Mesenteric fat pad (tissue), 1 donor: ENCODE data around the gene NINJ1. TPM values are rescaled to one million over a fixed set of nuclear protein-coding genes. Genes with fewer than 3 reads are reported as not detected.

Source experiments
- DNase-seq: peaks from one replicate; pipeline ENCODE4 v3.0.0-alpha.2; 2020; ENCODE audit warnings: low spot score
- total RNA-seq: library from RNA; stranded (reverse); fragmentation: NEBNext Ultra II Directional; extraction: Animal tissue kit (Norgen Biotek cat#: 25700); gene quantifications from one replicate; pipeline ENCODE4 v1.2.1, GENCODE V29; 2021
- donor health status: DM: yes; HTN: yes; CAD: no.

NINJ1 gene
- total RNA-seq, 1 donor from 2014 or later: 58.8 TPM

DNA sequence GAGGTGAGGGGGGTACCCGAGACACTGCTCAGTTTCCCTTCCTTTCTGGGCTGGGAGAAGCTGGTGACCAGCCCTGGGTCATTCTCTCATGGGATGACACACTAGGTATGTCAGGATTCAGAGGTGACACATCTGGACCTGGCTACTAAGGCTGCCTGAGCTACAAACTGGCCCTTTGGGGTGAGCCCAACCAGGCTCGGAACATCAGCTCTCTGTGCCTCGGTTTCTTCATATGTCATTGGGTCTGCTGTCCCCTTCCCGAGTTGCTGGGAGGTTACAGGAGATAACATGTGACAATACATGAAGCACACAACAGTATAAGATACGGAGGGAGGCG lies 26.3 kb downstream of the NINJ1 start:
- no peak for DNase-seq

DNA sequence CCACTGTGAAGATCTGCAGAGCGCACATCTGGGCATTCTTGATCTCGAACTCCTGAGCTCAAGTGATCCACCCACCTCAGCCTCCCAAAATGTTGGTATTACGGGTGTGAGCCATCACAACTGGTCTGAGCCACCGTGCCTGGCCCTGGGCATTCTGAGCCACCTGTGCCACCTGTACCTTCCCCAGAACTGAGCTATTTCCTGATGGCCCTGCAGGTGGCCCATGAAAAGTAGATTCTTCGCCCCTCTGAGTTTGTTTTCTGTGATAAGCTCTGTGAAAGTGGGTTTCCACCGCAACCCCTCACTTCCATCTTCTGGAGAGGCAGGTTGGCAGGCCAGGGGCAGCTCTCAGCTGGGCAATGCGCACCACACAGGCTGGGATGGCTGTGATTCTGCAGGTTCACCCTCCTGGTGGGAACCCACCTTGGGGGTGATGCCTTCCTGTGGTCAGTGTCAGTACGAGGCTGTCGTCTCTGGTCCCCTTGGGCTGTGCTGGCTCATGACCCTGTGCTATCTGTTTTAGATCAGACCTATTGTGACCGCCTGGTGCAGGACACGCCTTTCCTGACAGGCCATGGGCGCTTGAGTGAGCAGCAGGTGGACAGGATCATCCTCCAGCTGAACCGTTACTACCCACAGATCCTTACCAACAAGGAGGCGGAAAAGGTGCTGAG lies 26.8 kb downstream of the NINJ1 start:
- DNase-seq: peak; percentile 71

DNA sequence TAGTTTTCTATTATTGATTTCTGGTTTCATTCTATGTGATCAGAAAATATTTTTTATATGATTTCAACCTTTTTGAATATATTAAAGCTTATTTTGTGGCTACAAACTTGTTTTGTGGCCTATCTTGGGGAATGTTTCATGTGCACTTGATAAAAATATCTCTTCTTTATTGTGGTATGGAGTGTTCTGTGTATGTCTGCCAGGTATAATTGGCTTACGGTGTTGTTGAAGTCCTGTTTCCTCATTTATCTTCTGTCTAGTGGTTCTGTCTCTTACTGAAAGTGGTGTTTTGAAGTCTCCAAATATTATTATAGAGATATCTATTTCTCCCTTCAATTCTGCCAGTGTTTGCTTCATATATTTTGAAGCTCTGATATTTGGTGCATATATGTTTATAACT lies 28.4 kb downstream of the NINJ1 start:
- DNase-seq: no peak

DNA sequence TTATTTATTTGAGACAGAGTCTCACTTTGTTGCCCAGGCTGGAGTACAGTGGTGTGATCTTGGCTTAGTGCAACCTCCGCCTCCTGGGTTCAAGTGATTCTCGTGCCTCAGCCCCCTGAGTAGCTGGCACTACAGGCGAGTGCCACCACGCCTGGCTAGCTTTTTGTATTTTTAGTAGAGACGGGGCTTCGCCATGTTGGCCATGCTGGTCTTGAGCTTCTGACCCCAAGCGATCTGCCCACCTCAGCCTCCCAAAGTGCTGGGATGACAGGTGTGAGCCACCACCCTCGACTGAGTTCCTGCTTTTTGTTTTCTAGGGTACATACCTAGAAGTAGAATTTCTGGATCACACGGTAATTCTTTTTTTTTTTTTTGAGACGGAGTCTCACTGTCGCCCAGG lies 33.0 kb downstream of the NINJ1 start:
- peak; percentile 64 for DNase-seq

DNA sequence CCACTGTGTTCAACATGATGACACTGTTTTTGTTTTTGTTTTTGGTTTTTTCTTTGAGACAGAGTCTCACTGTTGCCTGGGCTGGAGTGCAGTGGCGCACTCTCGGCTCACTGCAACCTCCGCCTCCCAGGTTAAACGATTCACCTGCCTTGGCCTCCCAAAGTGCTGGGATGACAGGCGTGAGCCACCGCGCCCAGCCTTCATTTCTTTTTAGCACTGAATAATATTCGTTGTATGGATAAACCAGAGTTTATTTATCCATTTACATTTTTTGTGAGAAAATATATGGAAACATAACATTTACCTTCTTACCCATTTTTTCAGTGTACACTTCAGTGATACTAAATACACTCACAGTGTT lies 33.8 kb downstream of the NINJ1 start:
- peak; percentile 33 for DNase-seq

DNA sequence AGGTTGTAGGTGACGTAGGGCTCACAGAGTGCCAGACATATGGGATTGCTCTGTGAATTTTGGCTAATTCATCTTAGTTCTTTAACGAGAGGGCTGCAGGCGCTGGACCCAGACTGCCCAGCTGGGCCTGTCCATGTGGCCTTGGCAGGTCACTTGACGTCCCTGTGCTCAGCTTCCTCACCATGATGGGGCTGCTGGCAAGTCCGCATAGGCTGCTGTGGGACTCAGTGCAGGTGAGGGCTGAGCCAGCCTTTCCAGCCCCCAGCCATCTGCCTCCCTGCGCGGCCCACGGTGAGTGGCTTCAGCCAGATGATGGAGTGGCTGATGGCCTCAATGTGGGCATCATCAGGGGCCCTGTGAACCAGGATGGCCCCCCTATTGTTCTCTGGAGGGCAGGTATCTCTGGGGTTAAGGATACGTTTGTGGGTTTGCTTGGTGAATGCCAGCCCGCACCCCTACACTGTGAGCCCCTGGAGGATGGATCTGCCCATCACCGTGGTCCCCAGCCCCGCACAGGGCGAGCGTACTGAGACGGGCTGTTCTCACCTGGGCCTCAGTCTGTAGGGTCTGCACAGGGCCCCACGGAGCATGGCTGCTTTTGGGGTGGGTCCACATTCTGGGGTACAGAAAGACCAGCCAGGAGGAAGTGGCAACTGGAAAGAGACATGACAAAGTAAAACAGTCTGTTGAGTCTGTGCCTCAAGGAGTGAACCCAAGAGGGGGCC lies 34.3 kb downstream of the NINJ1 start:
- DNase-seq: peak; percentile 79

DNA sequence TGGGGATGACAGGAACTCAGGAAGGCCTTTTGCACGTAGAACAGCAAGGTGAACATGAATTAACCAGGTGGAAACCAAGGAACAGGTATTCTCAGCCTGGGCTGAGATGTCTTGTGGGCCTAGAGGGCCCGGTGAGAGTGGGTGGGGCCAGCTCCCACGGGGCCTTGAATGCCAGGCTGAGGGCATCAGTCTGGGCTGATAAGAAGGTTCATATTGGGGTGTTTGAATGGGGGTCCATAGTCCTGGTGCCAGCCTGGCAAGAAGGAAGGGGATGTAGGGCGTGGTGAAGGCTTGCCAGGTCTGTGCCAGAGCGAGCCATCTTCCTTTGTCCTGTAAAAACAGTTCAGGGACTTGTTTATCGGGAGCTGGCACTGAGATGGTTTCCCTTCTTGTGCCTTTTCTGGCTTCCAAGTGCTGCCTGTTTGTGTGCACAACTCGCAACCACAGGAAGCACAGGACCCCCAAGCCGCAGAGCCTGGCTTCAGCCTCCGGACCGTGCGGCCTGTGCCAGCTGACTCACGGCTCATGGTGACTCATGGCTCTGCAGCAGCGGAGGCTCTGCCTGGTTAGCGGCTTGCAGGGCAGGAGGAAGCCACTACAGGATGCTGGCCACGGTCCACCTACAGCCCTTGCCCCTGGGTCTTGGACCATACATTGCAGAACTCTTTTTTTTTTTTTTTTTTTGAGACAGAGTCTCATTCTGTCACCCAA lies 35.7 kb downstream of the NINJ1 start:
- peak; percentile 95 for DNase-seq

DNA sequence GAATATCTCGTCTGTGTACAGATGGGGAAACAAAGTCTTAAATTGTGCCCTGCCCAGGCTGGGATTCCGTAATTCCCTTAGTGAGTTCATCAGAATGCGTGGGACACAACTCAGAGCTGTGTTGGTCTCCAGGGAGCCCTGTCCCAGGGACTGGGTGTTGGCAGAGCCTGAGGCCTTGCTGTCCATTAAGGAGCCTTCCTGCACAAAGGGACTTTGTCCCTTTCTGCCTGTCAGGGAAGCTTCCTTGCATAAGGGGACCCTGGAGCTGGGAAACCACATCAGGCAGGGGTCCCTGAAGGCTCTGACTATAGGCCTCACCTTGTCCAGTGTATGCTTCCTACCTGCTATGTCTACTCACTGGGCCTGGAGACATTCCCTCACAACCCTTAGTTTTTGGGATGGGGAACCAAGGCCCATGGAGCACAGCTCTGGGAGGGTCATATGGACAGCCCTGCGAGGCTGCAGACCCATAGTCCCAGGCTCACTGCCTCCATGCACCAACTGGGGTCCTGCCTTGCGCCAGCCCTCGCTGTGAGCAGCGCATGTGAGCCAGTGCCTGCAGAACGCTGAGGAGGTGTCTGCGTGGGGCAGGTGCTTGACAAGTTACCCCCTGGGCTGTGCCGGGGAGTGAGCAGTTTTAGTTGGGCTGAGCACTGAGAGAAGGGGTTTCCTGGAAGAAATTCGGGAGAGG lies 36.4 kb downstream of the NINJ1 start:
- DNase-seq: peak; percentile 88

DNA sequence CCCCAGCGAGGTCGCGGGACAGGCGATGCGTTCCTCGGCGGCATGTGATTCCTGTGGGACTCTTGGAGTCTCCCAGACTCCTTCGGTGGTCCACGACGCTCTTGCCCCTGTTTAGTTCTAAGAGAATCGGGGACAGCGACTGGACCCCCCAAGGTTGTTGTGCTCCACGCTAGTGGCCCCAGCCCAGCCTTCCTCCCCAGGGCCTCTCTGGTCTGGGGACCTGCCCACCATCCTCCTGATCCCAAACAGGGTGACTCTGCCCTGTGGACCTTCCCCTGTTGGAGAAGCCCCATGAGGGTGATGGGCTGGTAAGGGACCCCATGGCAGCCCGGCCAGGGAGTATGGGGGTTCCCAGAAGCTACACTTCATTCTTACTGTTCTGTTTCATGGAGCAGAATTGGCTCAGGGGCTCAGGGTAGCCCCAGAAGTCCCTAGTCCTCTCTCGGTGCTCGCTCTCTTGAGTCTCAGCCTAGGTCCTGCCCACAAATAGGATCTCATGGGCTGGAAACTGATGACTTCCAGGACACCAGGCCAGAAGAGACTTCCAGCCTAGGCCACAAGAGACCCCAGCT lies 37.2 kb downstream of the NINJ1 start:
- no peak for DNase-seq

DNA sequence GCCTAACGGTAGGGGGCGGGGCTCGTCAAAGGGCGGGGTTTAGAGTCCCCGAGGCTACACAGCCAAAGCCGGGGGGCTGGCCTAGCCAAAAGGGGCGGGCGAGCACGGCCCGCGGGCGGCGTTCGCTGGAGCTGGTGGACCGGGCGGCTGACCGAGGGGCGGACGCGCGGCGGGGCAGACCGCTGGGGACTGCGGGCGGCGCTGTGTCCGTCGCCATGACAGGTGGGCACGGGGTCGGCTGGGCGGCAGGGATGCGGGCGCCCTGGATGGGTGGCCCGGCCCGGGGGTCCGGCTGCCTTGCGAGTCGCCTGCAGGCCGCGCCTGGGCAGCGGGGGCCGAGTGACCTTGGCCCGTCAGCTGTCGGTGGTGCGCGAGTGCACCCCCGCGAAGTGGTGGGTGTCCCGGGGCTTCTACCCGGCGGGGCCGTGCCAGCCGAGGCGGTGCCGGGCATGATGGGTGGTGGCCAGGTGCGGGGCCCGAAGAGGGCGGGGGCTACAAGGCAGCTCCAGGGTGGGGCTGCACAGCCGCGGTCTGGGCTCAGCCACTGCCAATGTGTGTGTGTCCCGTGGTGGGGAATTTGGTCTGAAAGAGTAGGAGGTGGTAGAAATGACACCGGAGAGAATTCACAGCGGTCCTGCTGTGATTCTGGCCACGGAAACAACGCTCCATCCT lies 37.8 kb downstream of the NINJ1 start, which contains the start of gene CARD19:
CARD19 (plus strand) TSS at position 87 of the 672 bp plus-strand sequence; CDS start at position 216, 129 bp downstream.
- DNase-seq: peak; percentile 92

DNA sequence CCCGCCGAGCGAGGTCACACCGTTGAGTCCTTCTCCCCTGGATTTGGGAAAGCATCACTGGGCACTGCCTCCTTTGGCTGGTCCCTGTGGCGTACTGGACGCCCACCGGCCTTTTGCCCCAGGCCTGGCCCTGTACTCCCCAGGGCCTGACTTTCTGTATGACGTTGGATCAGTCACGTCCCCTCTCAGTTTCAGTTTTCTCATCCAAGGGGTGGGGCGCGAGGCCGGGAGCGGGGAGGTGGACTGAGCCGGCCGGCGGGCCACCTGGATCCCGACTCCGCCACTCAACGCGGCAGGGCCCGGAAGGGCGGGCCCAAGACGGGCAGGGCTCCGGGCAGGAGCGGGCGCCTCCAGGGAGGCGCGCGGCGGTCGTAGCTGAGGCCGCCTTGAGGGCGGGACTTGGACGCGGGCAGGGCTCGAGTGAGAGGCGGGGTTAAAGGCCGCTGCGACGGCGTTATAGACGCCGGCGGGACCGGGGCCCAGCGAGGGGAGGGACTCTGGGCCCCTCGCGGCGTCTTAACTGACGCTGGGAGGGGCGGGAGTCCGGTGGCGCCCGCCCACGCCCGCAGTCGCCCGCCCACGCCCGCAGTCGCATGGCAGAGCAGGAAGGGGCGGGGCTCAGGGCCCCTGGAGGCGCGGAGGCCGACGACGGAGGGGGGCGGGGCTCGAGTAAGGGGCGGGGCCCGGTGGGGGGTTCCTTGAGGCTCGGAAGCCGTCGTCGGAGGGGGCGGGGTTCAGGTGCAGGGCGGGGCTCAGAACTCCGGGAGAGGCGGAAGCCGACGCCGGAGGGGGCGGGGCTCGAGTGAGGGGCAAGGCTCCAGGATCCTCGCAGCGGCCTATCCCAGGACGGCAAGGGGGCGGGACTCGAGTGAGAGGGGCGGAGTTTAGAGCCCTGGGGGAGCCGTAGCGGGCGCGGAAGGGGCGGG lies 38.6 kb downstream of the NINJ1 start:
- DNase-seq: peak; percentile 100

DNA sequence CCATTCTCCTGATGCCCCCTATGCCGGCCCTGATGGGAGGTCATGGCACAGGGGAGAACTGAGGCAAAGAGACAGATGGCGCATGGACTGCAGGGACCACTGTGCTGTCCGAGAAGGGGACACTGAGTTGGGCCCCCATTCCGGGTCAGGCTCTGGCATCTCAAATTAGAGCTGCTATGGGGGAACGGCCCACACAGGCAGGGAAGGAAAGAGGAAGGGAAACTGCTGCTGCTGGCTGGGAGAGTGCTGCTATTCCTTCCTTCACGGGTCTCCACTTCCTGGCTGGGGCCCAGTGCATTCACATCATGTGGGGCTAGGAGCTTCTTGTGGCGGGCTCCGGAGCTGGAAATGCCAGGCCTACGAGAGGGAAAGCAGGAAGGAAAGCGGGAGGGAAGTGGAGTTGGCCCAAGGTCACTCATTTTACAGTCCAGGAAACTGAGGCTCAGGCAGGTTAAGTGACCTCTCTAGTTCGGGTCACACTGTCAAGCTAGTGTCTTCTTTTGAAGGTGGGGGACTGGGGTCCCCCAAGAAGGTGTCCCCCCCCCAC lies 39.3 kb downstream of the NINJ1 start:
- no peak for DNase-seq

DNA sequence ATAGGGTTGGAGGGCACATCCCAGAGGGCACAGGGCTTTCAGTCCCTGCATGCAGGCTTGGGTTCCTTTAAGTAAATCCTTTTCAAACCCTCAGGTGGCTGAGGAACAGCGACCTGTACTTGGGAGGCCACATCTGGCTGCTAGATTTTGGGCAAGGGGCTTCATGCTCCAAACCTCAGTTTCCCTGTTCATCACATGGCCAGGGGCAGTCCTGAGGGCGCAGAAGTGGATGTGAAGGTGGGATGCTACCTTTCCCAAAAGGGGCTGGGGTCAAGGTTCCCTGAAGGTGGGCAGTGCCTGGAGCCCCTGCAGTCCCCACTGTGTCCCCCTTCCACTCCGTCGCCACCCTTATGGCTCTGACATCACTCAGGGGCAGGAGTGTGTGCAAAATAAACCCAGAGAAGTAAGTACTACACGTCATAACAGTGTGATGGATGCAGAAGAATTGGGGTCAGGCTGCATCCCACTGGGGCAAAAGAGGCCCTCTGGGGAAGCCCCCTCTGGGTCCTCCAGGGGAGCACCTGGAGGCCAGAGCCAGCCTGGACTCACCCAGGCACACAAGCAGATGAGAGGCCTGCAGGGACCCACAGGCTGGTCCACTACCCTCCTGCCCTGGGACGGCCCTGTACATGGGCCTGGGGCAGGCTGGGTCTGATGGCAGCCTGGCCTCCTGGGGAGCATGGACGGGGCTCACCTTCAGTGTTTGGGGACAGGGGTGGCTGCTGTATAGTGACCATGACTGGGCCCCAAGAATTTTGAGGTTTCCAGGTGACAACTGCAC lies 40.0 kb downstream of the NINJ1 start:
- DNase-seq: peak; percentile 85

DNA sequence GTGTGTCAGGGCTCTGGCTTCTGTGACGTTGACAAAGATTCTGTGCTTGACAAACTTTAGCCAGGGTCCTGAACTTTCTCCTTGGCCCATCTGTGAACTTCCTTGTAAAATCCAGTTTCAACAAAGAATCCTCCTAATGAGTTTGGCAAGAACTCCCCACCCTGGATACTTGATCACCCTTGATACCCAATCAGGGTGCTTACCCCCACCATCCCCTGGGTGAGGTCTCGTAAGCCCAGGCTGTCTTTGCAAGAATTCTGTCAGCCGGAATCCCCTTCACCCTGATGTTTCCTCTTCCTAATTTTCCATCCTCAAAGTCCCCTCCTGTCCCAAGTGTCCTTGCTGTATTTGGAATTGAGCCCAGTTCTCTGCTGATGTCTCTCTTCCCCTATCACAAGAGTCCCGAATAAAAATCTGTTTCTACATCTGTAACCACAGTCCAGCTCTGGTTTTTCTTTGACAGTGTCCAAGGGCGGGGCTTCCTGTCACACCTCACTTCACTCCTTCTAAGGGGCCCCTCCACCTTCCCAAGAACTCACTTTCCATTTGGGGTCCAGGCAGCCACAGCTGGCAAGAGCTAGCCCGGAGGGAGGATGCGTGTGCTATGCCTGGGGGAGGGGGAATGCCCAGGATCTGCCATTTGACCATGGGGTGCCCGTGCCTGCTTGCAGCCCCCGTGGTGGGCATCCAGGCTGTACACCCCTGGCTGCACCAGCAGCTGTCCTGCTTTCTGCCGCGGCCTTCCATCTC lies 40.7 kb downstream of the NINJ1 start:
- DNase-seq: no peak

DNA sequence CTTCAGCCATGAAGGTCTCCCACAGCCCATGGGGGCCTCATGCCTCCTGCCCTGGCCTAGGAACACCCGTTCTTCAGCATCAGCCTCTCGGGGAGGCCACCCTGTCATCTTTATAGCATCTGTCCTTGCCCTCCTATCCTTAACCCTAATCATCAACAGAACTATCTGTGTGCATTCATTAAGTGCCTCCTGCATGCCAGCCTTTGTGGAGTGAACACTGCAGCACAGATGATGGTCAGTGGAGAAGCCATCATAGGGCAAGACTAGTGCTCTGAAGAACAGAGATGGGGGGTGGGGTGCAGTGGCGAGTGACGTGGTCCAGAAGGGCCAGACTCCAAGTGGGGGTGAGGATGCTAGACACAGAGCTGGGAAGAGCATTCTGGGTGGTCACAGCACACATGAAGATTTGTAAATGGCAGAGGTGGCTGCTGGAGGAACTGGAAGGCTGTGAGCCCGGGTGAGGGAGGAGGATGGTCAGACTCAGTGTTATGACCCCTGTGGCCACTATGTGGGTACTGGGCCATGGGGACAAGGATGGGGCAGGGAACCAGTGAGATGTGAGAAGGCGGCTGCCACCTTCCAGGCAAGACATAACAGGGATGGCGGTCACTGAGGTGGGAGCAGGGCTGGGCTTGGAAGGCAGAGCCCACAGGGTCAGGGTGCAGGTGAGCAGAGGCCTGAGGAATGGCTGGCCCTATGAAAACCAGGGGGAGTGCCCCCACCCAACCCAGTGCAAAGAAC lies 41.6 kb downstream of the NINJ1 start:
- DNase-seq: peak; percentile 82

DNA sequence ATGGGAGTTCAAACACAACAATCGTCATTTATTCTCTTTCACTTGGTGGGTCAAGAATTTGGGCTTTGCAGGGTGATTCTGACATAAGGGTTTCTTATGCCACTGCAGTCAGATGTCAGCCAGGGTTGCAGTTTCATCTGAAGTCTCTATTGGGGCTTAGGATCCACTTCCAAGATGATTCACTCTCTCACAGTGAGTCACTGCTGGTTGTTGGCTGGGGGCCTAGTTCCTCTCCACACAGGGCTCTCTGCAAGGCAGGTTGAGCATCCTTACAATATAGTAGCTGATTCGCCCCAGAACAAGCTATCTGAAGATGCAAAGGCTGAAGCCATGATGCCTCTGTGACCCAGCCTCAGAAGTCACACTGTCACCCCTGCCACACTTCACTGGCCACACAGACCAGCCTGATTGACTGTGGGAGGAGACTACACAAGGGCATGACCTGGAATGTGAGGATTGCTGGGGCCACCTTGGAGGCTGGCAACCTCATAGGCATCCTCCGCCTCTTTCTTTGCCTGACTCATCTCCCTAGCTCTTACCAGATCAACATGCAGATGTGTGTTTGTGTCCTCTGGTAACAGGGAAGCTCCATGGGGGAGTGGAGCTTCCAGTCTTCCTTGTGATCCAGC lies 42.5 kb downstream of the NINJ1 start:
- DNase-seq: peak; percentile 55

DNA sequence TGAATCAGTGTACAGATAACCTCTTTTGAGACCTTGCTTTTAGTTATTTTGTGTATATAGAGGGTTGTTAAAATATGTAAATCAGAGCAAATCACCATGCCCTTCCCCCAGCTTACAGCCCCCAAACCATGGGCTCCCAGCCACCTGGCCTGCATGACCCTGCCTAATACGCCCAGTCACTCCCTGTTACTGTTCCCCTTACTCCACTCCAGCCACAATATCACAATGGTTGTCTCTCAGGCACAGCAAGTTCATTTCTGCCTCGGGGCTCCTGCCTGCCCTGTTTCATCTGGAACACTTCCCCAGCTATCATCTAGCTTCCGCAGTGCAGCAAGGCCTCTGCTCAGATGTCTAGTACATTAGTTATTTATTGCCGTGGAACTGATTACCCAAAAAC lies 43.0 kb downstream of the NINJ1 start:
- peak; percentile 57 for DNase-seq
